MCF 10A (cell line): Measurements from ENCODE around the gene MFAP4. TPM values are rescaled to one million over a fixed set of nuclear protein-coding genes. Genes with fewer than 3 reads are reported as not detected.
A peak's percentile ranks its signal among the peaks of the same experiment; 100 is the strongest.

Experiments
- BruUV-seq: library from RNA; stranded (reverse); fragments of 400-500 nt; replicated peaks from 2 replicates; lab custom pipeline; 2021; lab: Mats Ljungman, UMichigan
- CTCF ChIA-PET: fragments of 300-600 bp; sonication (Branson Sonifier 250); formaldehyde crosslinking; extraction: SDS; loops from one replicate; lab custom pipeline; 2021; ENCODE audit warnings: antibody characterized with exemption, inconsistent platforms; lab: Yijun Ruan, JAX
- POLR2A ChIA-PET: fragments of 300-600, 350-650 bp; sonication (Branson Sonifier 250); formaldehyde crosslinking; extraction: SDS; loops from one replicate; lab custom pipeline; 2020; ENCODE audit warnings: antibody characterized with exemption, inconsistent platforms; lab: Yijun Ruan, JAX
- DNase-seq: peaks from one replicate; pipeline ENCODE4 v3.0.0-alpha.2; 2018; ENCODE audit not compliant: unreplicated experiment
- H3K27ac Mint-ChIP-seq: one replicate; pipeline ENCODE4 v1.8.0; 2022; ENCODE audit warnings: mild to moderate bottlenecking, low read depth, mixed read lengths; ENCODE audit not compliant: unreplicated experiment
- H3K27me3 Mint-ChIP-seq: one replicate; pipeline ENCODE4 v1.8.0; 2022; ENCODE audit warnings: mixed read lengths; ENCODE audit not compliant: insufficient read depth, unreplicated experiment
- H3K36me3 Mint-ChIP-seq: one replicate; pipeline ENCODE4 v1.8.0; 2022; ENCODE audit warnings: mild to moderate bottlenecking, moderate library complexity, mixed read lengths; ENCODE audit not compliant: insufficient read depth, unreplicated experiment
- H3K4me1 Mint-ChIP-seq: one replicate; pipeline ENCODE4 v1.8.0; 2022; ENCODE audit warnings: mixed read lengths; ENCODE audit not compliant: insufficient read depth, unreplicated experiment
- H3K4me3 Mint-ChIP-seq: one replicate; pipeline ENCODE4 v1.8.0; 2022; ENCODE audit warnings: mild to moderate bottlenecking, moderate library complexity, mixed read lengths; ENCODE audit not compliant: unreplicated experiment
- H3K9me3 Mint-ChIP-seq: one replicate; pipeline ENCODE4 v1.8.0; 2022; ENCODE audit warnings: mixed read lengths; ENCODE audit not compliant: unreplicated experiment
- intact Hi-C: fragments of 100-400 bp; cut with micrococcal nuclease; formaldehyde crosslinking; loops from 2 replicates; pipeline ENCODE4 v1.14.1; 2022
- total RNA-seq: library from RNA; stranded (reverse); gene quantifications from 2 replicates; pipeline ENCODE4 v1.2.3, GENCODE V29; 2022
- TF ChIP-seq, protein P1 (sequence below): fragments of 200-600 bp; IDR thresholded peaks from one replicate; pipeline ENCODE4 v1.8.0; 2022; ENCODE audit warnings: antibody characterized with exemption, mild to moderate bottlenecking; ENCODE audit not compliant: unreplicated experiment

MFAP4 gene
- total RNA-seq, 1 experiment from 2014 or later: not detected

DNA sequence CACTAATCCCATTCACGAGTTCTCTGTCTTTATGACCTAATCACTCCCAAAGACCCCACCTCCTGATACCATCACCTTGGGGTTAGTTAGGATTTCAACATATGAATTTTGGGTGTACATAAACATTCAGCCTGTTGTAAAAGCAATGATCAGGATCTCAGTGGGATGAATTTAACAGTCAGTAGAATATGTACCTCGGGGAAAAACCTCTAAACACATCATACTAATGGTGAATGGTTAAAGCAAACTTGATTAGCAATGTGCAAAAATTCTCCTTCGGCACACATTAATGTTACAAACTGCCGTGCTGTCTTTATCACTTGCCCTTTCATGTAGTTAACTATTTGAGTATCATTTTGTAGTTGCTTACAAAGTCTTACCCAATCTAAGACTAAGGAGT lies 34.2 kb upstream of the MFAP4 start:
- TF ChIP-seq, protein P1, sequence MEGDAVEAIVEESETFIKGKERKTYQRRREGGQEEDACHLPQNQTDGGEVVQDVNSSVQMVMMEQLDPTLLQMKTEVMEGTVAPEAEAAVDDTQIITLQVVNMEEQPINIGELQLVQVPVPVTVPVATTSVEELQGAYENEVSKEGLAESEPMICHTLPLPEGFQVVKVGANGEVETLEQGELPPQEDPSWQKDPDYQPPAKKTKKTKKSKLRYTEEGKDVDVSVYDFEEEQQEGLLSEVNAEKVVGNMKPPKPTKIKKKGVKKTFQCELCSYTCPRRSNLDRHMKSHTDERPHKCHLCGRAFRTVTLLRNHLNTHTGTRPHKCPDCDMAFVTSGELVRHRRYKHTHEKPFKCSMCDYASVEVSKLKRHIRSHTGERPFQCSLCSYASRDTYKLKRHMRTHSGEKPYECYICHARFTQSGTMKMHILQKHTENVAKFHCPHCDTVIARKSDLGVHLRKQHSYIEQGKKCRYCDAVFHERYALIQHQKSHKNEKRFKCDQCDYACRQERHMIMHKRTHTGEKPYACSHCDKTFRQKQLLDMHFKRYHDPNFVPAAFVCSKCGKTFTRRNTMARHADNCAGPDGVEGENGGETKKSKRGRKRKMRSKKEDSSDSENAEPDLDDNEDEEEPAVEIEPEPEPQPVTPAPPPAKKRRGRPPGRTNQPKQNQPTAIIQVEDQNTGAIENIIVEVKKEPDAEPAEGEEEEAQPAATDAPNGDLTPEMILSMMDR: no peak
- H3K36me3 Mint-ChIP-seq: no peaks in the 10 kb centered on the region
- ChIA-PET POLR2A (no interaction called here), CTCF (no interaction called here)
- no TSS peak for BruUV-seq
- H3K4me1 Mint-ChIP-seq: no peaks in the 10 kb centered on the region
- H3K4me3 Mint-ChIP-seq: no peak overlapping the region
- H3K9me3 Mint-ChIP-seq: no peaks in the 10 kb centered on the region
- no peak for DNase-seq
- intact Hi-C loops: no loop called here
- H3K27me3 Mint-ChIP-seq: no peaks in the 10 kb centered on the region
- H3K27ac Mint-ChIP-seq: no peak overlapping the region

GRCh38 chr17:19418251-19418992 lies 31.4 kb upstream of the MFAP4 start:
- peak; percentile 35 for DNase-seq
- no peak overlapping the region for H3K4me3 Mint-ChIP-seq
- CTCF ChIA-PET: interaction anchor here (0.6 to 0.7 kb wide), 2 partner anchors 9 to 28 kb away, joined by 3 read pairs; no protein-coding TSS in a partner anchor
- no TSS peak for BruUV-seq
- H3K27me3 Mint-ChIP-seq: no peaks in the 10 kb centered on the region
- POLR2A ChIA-PET: no interaction called here
- intact Hi-C loops: no loop called here
- no peaks in the 10 kb centered on the region for H3K36me3 Mint-ChIP-seq
- H3K9me3 Mint-ChIP-seq: no peaks in the 10 kb centered on the region
- H3K27ac Mint-ChIP-seq: no peak overlapping the region
- H3K4me1 Mint-ChIP-seq: no peaks in the 10 kb centered on the region
- TF ChIP-seq, protein P1: no peak

DNA sequence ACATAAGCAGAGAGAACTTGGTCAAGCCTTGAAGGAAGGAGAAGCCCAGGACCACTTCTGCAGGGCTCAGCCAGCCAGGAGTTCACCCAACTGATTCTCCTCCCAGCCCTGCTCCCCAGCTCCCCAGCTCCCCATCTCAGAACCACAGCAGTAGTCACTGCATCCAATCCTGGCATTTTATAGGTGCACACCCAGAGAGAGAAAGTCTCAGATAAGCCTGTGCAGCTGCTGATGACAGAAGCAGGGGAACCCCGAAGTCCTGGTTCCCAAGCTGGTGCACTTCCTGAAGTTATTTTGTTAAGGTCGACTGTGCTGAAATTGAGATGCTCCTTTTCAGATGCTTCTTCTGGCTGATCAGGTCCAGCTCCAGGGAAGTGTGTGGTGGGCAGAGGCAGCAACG lies 30.6 kb upstream of the MFAP4 start:
- TF ChIP-seq, protein P1: no peak
- BruUV-seq: no TSS peak
- no peak overlapping the region for H3K27ac Mint-ChIP-seq
- no peak for DNase-seq
- ChIA-PET POLR2A (no interaction called here), CTCF (interaction anchor here (0.6 to 0.7 kb wide), 2 partner anchors 8 to 29 kb away, joined by 3 read pairs; no protein-coding TSS in a partner anchor)
- no peaks in the 10 kb centered on the region for H3K9me3 Mint-ChIP-seq
- H3K36me3 Mint-ChIP-seq: no peaks in the 10 kb centered on the region
- no peaks in the 10 kb centered on the region for H3K4me1 Mint-ChIP-seq
- no peak overlapping the region for H3K4me3 Mint-ChIP-seq
- intact Hi-C loops: no loop called here
- H3K27me3 Mint-ChIP-seq: no peaks in the 10 kb centered on the region

DNA sequence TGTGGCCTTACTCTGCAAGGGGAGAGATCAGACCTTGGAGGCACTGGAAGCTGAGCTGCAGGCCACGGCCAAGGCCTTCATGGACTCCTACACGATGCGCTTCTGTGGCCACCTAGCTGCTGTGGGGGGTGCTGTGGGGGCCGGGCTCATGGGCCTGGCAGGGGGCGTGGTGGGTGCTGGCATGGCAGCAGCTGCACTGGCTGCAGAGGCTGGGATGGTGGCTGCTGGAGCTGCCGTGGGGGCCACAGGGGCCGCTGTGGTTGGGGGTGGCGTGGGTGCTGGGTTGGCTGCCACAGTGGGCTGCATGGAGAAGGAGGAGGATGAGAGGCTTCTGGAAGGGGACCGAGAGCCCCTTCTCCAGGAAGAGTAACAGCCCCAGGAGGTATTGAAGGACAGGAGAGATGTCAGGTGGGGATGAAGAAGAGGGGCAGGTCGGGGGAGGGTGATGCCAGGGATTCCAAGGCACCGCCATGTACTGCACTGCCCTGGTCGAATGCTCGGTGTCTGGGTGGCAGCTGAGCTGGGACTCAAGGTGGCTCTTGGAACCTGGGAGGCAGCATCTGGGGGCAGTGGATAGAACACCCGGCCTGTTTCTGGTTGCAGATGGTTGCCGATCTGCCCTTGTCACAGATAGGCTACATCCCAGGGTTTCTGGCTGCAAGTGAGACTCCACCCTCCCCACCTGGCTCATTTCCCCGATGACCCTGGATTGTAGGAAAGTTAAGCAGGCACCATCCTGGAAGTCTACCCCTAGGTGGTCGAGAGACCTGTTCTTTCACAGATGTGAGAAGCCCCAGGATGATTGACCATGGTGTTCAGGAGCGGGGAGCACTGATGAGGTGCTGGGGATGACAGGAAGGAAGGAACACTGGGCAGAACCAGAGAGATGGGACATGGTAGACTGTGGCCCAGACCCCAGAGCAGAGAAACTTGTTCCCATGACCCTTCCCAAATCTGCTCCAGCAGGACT lies 29.1 kb upstream of the MFAP4 start:
- Mint-ChIP-seq H3K27me3 (no peaks in the 10 kb centered on the region), H3K36me3 (peaks cover 3% of the 10 kb centered on the region), H3K27ac (no peak overlapping the region), H3K4me1 (no peaks in the 10 kb centered on the region), H3K9me3 (no peaks in the 10 kb centered on the region), H3K4me3 (no peak overlapping the region)
- intact Hi-C loops: no loop called here
- ChIA-PET CTCF (no interaction called here), POLR2A (no interaction called here)
- no peak for DNase-seq
- TF ChIP-seq, protein P1: no peak
- no TSS peak for BruUV-seq
